ENCODE measurements around the gene DNAAF5. TPM values are rescaled to one million over a fixed set of nuclear protein-coding genes. Genes with fewer than 3 reads are reported as not detected.

Gene DNAAF5
- total RNA-seq, 1 donor from 2014 or later: 15.3 TPM

DNA sequence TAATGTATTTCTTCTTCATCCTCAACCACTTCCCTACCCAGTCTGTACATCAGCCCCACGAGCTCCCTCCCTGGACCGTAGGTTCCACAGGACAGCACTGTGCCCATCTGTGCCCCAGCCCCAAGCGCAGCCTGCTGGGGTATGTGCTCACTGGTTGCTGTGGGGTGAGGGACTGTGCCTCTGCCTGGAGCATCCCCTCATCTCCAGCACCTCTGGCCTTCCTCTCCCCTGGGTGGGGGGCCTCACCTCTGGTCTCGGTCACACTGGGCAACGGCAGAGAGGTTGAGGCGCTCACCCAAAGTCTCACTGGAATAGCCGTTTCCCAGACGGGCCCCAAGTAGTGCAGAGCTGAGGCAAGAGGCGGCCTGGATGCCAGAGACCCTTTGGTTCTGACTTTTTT lies 2.1 kb downstream of the DNAAF5 start:
- peaks cover 46% of the 10 kb centered on the region for H3K4me1 Mint-ChIP-seq (ENCODE audit: low read depth)
- peaks cover 2% of the 10 kb centered on the region for H3K9me3 Mint-ChIP-seq (ENCODE audit: low read depth)
- no peak overlapping the region for H3K27ac Mint-ChIP-seq (ENCODE audit: unreplicated experiment)
- no peaks in the 10 kb centered on the region for H3K27me3 Mint-ChIP-seq (ENCODE audit: low read depth)
- peak; percentile 67 for DNase-seq (ENCODE audit: low spot score)
- peak overlapping the region; percentile 79 for H3K4me3 Mint-ChIP-seq (ENCODE audit: unreplicated experiment)
- TF ChIP-seq, protein P1, sequence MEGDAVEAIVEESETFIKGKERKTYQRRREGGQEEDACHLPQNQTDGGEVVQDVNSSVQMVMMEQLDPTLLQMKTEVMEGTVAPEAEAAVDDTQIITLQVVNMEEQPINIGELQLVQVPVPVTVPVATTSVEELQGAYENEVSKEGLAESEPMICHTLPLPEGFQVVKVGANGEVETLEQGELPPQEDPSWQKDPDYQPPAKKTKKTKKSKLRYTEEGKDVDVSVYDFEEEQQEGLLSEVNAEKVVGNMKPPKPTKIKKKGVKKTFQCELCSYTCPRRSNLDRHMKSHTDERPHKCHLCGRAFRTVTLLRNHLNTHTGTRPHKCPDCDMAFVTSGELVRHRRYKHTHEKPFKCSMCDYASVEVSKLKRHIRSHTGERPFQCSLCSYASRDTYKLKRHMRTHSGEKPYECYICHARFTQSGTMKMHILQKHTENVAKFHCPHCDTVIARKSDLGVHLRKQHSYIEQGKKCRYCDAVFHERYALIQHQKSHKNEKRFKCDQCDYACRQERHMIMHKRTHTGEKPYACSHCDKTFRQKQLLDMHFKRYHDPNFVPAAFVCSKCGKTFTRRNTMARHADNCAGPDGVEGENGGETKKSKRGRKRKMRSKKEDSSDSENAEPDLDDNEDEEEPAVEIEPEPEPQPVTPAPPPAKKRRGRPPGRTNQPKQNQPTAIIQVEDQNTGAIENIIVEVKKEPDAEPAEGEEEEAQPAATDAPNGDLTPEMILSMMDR (IDR thresholded peaks at IDR 0.05): no peak
- peaks cover 8% of the 10 kb centered on the region for H3K36me3 Mint-ChIP-seq (ENCODE audit: low read depth)

DNA sequence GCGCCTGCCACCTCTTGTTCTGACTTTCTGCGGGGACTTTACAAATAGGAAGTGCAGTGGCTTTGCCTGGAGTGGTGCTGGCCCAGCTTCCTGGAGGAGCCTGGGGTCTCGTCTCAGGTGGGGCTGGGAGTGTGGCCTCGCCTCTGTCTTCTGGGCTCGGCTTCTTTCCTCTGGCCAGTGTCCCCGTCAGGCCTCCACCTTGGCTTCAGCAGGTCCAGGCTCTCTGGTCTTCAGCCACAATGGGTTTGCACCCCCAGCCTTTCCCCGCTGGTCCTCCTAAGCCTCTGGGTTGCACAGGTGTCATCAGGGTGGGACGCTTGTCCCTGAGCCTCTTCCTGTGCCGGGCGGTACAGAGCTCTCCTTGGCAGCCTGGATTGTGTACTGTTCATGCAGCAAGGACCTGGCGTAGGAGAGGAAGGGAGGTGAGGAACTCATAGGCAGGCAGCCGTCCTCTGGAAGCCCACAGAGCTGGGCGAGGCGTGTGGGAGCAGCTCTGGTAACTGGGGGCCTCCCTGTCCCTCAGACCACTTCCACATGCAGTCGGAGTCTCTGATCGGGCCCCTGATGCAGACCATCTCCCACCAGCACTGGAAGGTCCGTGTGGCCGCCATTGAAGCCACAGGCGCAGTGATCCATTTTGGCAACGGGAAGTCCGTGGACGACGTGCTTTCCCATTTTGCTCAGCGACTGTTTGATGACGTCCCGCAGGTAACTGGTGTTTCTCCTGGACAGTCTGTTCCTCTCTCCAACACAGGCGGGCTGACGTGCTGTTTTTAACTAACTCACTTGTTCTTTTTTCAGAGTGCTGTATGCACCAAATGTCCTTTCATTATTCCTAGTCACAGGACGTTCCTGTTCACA lies 2.9 kb downstream of the DNAAF5 start:
- TF ChIP-seq, protein P1 (IDR thresholded peaks at IDR 0.05): no peak
- H3K4me1 Mint-ChIP-seq (ENCODE audit: low read depth): peaks cover 46% of the 10 kb centered on the region
- H3K4me3 Mint-ChIP-seq (ENCODE audit: unreplicated experiment): no peak overlapping the region
- no peak overlapping the region for H3K27ac Mint-ChIP-seq (ENCODE audit: unreplicated experiment)
- DNase-seq (ENCODE audit: low spot score): peak; percentile 69
- no peaks in the 10 kb centered on the region for H3K27me3 Mint-ChIP-seq (ENCODE audit: low read depth)
- peaks cover 4% of the 10 kb centered on the region for H3K9me3 Mint-ChIP-seq (ENCODE audit: low read depth)
- H3K36me3 Mint-ChIP-seq (ENCODE audit: low read depth): peaks cover 7% of the 10 kb centered on the region

DNA sequence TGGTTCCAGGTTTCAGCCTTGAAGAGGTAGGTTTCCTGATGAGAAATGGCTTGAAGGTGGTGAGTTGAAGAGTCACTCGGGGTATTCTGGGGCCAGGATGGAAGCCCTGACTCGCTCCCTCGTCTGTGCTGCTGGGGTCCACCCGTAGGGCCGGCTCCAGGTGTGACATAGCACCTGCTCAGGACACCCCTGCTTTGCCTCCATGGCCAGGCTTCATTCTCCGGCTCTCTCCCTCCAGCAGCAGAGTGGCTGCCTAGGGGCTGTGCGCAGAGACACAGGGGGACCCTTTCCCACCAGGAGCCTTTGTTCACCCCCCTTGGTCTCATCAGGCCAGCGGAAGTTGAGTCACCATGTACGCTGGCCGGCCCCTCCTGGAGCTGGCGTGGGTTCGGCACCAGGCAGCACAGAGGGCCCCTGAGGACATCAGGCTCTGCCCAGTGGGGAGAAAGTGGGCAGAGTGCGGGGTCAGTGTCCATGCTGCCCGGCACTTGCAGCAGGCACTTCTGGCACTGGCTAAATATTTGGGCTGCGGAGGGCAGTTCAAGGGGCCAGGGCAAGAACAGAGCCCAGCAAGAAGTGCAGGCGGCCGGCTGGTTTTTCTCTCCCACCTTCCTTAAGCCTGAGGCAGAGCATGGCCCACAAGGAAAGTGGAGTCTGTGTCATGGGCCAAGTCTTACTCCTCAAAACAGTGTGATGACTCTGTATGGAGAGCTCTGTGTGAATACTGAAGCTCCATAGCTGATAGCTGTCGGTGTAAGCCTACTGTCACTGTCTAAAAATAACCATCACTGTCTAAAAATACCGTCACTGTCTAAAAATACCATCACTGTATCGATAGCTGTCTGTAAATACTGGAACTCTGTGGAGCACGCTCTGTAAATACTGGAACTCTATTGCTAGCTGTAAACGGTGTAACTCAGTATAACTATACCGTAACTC lies 4.3 kb downstream of the DNAAF5 start:
- TF ChIP-seq, protein P1 (IDR thresholded peaks at IDR 0.05): no peak
- Mint-ChIP-seq H3K9me3 (ENCODE audit: low read depth) (peaks cover 4% of the 10 kb centered on the region), H3K27ac (ENCODE audit: unreplicated experiment) (peak overlapping the region; percentile 43), H3K4me3 (ENCODE audit: unreplicated experiment) (no peak overlapping the region), H3K4me1 (ENCODE audit: low read depth) (peaks cover 37% of the 10 kb centered on the region), H3K27me3 (ENCODE audit: low read depth) (no peaks in the 10 kb centered on the region), H3K36me3 (ENCODE audit: low read depth) (peaks cover 7% of the 10 kb centered on the region)
- DNase-seq (ENCODE audit: low spot score): peak; percentile 79

DNA sequence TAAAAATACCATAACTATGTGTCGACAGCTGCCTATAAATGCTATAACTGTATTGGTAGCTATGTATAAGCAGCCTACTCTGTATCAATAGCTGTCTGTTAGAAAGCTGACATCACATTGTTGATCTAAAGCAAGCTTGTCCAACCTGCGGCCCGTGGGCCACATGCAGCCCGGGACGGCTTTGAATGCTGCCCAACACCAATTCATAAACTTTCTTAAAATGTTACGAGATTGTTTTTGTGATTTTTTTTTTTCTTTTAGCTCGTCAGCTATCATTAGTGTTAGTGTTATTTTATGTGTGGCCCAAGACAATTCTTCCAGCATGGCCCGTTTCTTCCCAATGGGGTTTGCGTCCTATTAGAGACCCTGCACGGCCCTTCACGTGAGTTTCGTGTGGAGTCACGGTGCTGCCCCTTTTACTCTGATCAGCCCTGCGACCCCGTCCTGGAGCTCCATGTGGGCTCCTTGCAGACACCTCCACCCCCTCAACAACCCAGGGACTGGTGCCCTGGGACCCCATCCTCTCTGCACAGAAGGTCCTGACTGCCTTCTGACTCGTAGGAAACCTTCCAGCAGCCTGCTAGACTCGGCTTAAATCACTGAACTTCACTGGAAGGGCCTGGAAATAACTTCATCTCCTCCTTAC lies 5.1 kb downstream of the DNAAF5 start:
- H3K9me3 Mint-ChIP-seq (ENCODE audit: low read depth): peaks cover 2% of the 10 kb centered on the region
- no peak overlapping the region for H3K27ac Mint-ChIP-seq (ENCODE audit: unreplicated experiment)
- H3K27me3 Mint-ChIP-seq (ENCODE audit: low read depth): no peaks in the 10 kb centered on the region
- peaks cover 7% of the 10 kb centered on the region for H3K36me3 Mint-ChIP-seq (ENCODE audit: low read depth)
- TF ChIP-seq, protein P1 (IDR thresholded peaks at IDR 0.05): no peak
- no peak overlapping the region for H3K4me3 Mint-ChIP-seq (ENCODE audit: unreplicated experiment)
- H3K4me1 Mint-ChIP-seq (ENCODE audit: low read depth): peaks cover 33% of the 10 kb centered on the region
- peak; percentile 58 for DNase-seq (ENCODE audit: low spot score)
